Keratinocyte (primary cell): ENCODE data around the gene FABP7.

Experiments
- EZH2 ChIP-seq: IDR thresholded peaks from one replicate; pipeline ENCODE4 v1.6.1; 2012; ENCODE audit warnings: inconsistent platforms, mild to moderate bottlenecking, low read length, moderate library complexity
- TF ChIP-seq, protein P1 (sequence below), 3 experiments: IDR thresholded peaks in 1 of 3; conservative IDR thresholded peaks in 1 of 3; optimal IDR thresholded peaks in 1 of 3; 2 replicates in 2 of 3; 3 replicates in 1 of 3; pipeline versions ENCODE3 to v1.5.1; 2011; ENCODE audit warnings: low read length in 3 of 3, mild to moderate bottlenecking in 3 of 3, moderate library complexity in 2 of 3, control low read depth in 1 of 3, inconsistent platforms in 1 of 3; ENCODE audit not compliant: insufficient read depth in 2 of 3; ENCODE audit errors: extremely low read depth in 1 of 3

DNA sequence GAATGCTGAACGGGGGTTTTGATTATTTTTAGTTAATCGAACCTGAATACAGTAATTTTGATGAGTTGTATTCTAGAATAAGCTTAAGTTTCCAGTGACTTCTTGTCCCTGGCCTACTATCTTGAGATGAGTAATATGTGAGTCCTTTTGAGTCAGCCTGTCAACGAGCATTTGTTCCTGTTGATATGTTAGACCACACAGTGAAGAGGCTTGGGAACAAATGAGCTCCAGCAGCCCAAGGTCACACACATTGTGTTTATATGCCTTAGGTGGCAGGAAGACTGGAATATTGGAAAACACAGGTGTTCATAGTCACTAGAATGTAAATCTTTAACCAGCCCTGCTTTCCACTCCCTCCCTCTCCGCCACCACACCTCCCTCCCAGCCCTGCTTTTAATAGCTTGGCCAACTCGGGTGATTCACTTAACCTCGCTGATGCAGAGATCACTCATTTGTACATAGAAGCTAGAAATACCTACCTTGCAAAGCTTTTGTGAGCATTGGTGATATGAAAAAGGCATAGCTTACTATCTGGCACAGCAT lies 18.7 kb downstream of the FABP7 start:
- TF ChIP-seq, protein P1, sequence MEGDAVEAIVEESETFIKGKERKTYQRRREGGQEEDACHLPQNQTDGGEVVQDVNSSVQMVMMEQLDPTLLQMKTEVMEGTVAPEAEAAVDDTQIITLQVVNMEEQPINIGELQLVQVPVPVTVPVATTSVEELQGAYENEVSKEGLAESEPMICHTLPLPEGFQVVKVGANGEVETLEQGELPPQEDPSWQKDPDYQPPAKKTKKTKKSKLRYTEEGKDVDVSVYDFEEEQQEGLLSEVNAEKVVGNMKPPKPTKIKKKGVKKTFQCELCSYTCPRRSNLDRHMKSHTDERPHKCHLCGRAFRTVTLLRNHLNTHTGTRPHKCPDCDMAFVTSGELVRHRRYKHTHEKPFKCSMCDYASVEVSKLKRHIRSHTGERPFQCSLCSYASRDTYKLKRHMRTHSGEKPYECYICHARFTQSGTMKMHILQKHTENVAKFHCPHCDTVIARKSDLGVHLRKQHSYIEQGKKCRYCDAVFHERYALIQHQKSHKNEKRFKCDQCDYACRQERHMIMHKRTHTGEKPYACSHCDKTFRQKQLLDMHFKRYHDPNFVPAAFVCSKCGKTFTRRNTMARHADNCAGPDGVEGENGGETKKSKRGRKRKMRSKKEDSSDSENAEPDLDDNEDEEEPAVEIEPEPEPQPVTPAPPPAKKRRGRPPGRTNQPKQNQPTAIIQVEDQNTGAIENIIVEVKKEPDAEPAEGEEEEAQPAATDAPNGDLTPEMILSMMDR (optimal IDR thresholded peaks at IDR 0.05 in 1 of 3, IDR thresholded peaks at IDR 0.05 in 1 of 3, conservative IDR thresholded peaks at IDR 0.05 in 1 of 3; ENCODE audit: extremely low read depth in 1 of 3, insufficient read depth in 2 of 3, low read length in 3 of 3): no peak
- TF ChIP-seq EZH2: no peak
